ENCODE measurements around the gene ST7. TPM values are rescaled to one million over a fixed set of nuclear protein-coding genes. Genes with fewer than 3 reads are reported as not detected.

The ST7 gene
- total and polyA plus RNA-seq, 2 of the 8 experiments (the other 6 are each of a cell fraction or from before 2014, with no cell fraction given) = 16.3 to 18.0 TPM

- TF ChIP-seq CHD7 (IDR thresholded peaks at IDR 0.05; ENCODE audit: insufficient replicate concordance, low read length) = no peak
- TF ChIP-seq RXRA (IDR thresholded peaks at IDR 0.05; ENCODE audit: insufficient read depth, low read depth, low read length) = no peak
- TF ChIP-seq ASH2L (IDR thresholded peaks at IDR 0.05; ENCODE audit: low read length) = no peak
- TF ChIP-seq SAP30 (IDR thresholded peaks at IDR 0.05; ENCODE audit: insufficient read depth, insufficient replicate concordance, low read length) = no peak
- TF ChIP-seq SIRT6 (IDR thresholded peaks at IDR 0.05; ENCODE audit: low read length) = no peak
- TF ChIP-seq CTBP2 (IDR thresholded peaks at IDR 0.05; ENCODE audit: borderline replicate concordance, insufficient read depth, insufficient read length, low read length) = no peak
- TF ChIP-seq RNF2 (IDR thresholded peaks at IDR 0.05; ENCODE audit: borderline replicate concordance, low read depth, low read length, missing control alignments, poor library complexity, severe bottlenecking) = no peak
- no peak for TF ChIP-seq TAF1 (IDR thresholded peaks at IDR 0.05; ENCODE audit: low read depth, low read length)
- TF ChIP-seq POU5F1 (IDR thresholded peaks at IDR 0.05; ENCODE audit: low read depth, low read length) = no peak
- TF ChIP-seq RAD21 (IDR thresholded peaks at IDR 0.05 in 1 of 2, conservative IDR thresholded peaks at IDR 0.05 in 1 of 2; ENCODE audit: low read depth in 2 of 2, low read length in 2 of 2) = no peak
- no peak for TF ChIP-seq BCL11A (IDR thresholded peaks at IDR 0.05; ENCODE audit: low read depth in 2 of 2, low read length in 2 of 2)
These were observed 72.6 kb downstream of the ST7 start (continued) for GRCh38 chr7:117025891-117026290.

Measured in H1 (cell line).